NT2/D1 (cell line): ENCODE results near the gene TMEM119.

ENCODE experiments used
- YY1 ChIP-seq: IDR thresholded peaks from 2 replicates; pipeline ENCODE4 v1.6.1; 2011; ENCODE audit not compliant: insufficient read length, insufficient read depth
- ZNF274 ChIP-seq: IDR thresholded peaks from 2 replicates; pipeline ENCODE4 v1.6.1; 2011; ENCODE audit warnings: mild to moderate bottlenecking, low read depth, low read length

- TF ChIP-seq ZNF274 (no peak), YY1 (no peak)
Observed at GRCh38 chr12:108563136-108563803, 34.6 kb downstream of the TMEM119 start.
